GM15510 (cell line): ENCODE measurements around the gene AP4M1.

Source experiments
- POLR2A ChIP-seq: IDR thresholded peaks from 3 replicates; pipeline ENCODE4 v1.6.1; 2011; ENCODE audit warnings: borderline replicate concordance; ENCODE audit not compliant: insufficient read length; ENCODE audit errors: extremely low read depth

AP4M1 gene

DNA sequence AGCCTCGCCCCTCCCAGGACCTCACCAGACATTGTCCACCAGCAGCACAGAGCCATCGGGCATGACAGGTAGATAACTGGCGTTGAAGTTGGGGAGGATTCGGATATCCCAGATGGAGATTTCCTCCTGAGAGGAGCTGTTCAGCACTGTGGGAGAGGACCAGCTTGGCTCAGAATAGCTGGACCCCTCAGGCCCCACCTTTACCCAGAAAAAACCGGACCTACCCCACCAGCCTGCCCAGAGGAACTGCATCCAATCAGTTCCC is 55.6 kb downstream of the AP4M1 start:
- TF ChIP-seq POLR2A: no peak

DNA sequence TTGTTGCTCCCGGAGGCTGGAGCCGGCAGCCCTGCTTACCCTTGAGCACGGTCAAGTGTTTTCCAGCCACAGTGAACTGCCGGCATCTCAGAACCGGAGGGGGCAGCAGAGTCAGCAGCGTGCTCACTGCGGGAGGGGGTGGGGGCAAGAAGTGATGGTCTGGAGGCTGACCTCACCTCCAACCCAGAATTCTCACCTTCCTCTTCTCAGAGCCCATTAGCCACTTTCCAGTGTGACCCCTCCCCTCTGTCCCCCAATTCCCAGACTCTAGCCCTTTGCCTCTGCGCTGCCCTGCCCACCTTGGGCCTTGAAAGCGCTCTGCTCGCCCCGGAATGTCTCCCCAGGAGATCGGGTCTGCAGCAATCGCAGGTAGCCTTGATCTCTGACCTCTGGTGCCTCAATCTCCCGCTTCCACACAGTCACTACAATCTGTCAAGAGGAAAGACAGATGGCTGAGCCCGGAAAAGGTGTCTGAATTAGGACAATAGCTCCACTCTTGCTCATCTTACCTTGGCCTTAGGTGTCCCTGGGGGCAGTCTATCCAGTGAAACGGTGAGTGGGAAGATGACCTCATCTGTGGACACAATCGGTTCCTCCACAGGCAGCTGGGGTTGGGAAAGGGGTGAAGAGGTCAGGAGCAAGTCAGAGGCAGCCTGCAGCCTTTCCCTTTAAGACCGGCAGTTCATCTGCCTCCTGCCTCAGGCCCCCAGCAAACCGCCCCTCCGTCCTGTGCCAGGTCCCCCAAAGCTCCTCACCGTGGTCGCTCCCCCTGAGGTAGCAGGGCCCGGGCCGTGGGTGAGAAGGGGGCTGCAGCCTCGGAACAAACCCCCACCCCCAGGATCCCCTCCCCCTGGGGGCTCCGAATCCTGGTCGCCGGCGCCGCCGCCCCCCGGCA is 56.1 kb downstream of the AP4M1 start:
- no peak for TF ChIP-seq POLR2A
